Thyroid gland (tissue), 4 donors: ENCODE measurements around the gene FOXN1.

Source experiments
- CTCF ChIP-seq, 6 experiments: fragments of 200-600 bp in 3 of 6; fragments of 450-650 bp in 3 of 6; sonication (generic) in 3 of 6; IDR thresholded peaks; one replicate each; pipeline ENCODE4 v1.5.1; 2016 to 2019; ENCODE audit warnings: antibody characterized with exemption in 6 of 6, mild to moderate bottlenecking in 2 of 6, inconsistent platforms in 1 of 6, moderate library complexity in 1 of 6
- POLR2A ChIP-seq, 2 donors: fragments of 450-650 bp; IDR thresholded peaks; one replicate each; pipeline ENCODE4 v1.6.1; 2017; ENCODE audit warnings: antibody characterized with exemption in 2 of 2, mild to moderate bottlenecking in 2 of 2, moderate library complexity in 1 of 2

DNA sequence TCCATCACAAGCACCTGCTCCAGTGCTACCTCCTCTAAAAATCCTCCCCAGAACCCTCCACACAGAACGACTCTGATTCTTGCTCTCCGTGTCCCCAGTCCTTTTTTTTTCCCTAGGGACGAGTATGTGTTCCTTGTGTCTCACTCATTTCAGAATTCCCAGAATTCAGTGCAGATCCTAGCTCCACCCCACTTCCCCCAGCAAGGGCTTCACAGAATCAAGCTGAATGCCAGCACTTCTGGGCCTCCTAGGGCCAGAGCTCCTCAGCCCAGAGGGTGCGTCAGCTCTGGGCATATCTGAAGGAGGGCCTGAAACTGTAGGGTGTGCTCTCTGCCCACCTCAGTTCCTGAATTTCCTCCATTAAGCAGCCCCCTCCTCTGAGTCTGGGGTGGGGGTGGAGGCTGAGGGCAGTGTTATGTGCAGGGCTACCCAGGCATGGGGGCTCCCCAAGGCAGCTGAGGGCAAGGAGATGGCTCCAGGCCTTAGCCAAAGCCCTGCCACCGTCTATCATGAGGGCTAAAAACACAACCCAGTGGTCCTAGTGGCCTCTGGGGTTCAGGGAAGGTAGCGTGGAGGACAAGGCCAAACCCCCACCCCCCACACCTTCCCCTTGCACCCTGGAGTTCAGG, 39.8 kb downstream of the FOXN1 start:
- TF ChIP-seq CTCF (IDR thresholded peaks at IDR 0.05) (no peak), POLR2A (IDR thresholded peaks at IDR 0.05) (no peak)
